ENCODE measurements around the gene PLEKHA1.

PLEKHA1 gene

DNA sequence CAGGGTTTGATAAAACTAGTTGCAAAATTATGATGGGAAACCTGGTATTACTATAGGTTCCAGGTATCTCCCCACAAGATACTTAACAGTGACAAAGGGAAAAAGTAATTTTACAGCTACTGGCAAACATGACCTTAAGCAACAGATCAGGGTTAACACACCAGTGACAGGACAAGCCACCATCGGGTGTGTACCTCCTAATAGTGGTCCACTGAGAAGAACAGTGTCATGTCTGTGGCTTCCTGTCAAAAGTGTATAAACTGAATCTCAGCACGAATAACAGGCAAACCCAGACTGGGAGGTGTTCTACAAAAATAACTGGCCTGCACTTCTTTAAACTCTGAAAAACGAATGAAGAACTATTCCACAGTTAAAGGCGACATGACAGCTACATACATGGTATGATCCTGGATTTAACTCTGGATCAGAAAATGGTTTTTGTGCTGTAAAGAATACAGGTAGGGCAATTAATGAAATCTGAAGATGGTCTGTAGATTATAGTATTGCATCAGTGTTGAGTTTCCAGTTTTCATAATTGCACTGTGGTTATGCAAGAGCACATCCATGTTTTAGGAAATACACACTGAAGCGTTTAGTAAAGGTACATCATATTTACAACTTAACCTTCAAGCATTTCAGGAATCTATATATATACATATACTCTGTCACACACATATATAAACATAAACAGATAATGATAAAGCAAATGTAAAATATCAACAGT, 47.9 kb downstream of the PLEKHA1 start:
- peak; percentile 6 for DNase-seq (ENCODE audit: low read depth)

- no peak for DNase-seq (ENCODE audit: low read depth)
Observed at GRCh38 chr10:122424059-122424458, 49.6 kb downstream of the PLEKHA1 start.

- no peak for DNase-seq (ENCODE audit: low read depth)
Observed at GRCh38 chr10:122426829-122427228, 52.3 kb downstream of the PLEKHA1 start.

DNA sequence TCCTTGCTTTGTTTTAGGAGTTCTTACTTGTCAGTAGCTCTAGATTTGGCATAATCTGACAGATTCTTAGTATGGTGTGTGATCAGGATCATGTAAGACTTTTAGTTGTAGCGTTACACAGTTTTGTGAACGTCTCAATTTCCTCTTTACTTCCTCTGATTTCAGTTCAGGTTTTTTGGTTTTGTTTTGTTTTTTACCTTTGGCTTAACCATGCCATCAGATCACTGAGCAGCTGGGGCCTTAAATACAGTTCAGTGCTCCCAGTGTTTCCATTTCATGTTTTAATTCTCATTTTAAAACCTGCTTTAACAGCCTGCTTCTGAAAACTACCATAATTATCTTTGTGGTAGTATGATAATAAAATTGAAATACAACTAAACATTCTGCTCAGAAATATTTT, 52.8 kb downstream of the PLEKHA1 start:
- DNase-seq (ENCODE audit: low read depth), result no peak

GRCh38 chr10:122435212-122435827, 60.8 kb downstream of the PLEKHA1 start:
- no peak for DNase-seq (ENCODE audit: low read depth)

GRCh38 chr10:122441961-122442360, 67.5 kb downstream of the PLEKHA1 start:
- no peak for DNase-seq (ENCODE audit: low read depth)

- DNase-seq (ENCODE audit: low read depth), result no peak
Observed at GRCh38 chr10:122445469-122445868, 71.0 kb downstream of the PLEKHA1 start.

DNA sequence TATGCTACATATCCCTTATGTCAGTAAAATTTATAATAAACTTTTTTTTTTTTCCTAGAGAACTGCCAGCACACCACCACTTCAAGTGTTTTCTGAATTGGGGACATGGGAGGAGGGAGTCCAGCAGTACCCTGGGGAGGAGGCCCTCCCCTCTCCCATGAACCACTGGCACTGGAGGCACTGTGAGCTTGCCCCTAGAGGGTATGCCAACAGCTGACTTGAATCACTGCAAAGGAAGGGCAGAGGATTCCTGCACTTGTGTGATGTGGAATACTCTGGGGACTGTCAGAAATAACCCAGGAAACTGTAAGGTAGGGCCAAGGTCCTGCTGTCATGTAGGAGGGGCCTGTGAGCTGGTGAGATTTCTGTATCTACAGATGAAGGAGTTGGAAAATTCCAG, 71.4 kb downstream of the PLEKHA1 start:
- no peak for DNase-seq (ENCODE audit: low read depth)

DNA sequence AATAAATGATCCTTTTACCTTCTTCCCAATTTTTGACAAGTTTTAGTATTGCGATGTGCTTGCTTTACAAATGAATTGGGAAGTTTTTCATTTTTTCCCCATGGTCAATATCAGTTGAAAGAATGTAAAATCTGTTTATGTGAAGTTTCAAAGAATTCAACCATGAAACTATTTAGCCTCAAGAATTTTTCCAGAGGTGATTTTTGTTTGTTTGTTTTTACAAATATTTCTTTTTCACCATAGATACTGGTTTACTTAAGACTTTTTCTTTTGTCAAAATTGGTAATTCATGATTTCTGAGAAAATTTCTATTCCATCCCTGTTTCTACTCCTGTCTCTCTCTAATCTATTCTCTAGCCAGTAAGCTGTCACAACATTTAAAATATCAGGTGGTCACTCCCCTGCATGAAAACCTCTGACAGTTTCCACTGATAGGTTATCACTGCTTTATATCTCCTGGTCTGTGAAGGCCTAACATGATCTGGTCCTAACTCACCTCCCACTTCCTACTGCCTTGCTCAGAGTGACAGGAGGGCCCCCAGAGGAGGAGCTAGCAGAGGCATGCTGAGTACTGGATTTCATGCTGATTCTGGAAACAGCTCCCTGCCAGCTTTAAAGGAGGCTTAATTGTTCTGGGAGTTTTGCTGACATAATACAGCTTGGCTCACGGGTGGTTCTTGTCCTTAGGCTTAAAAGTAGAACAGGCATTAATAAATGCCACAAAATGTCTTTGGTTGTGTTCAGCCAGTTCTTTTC, 72.3 kb downstream of the PLEKHA1 start:
- DNase-seq (ENCODE audit: low read depth), result no peak

DNA sequence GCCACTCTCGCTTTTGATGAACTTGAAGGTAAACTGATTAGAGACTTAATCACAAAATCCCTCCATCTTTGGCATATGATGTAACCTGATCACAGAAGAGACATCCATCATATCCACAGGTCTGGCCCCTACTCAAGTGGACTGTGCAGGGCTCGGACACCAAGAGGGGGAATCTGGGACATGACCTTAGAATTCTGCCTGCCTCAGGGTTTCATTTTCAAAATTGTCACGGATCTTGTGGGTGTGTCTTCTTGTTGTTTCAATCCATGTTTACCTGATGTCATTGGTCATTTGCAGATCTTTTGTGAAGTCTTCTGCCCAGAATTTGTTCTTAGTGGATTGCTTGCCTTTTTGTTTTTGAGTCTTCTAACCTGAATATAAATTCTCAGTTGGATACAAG, 74.1 kb downstream of the PLEKHA1 start:
- no peak for DNase-seq (ENCODE audit: low read depth)

- DNase-seq (ENCODE audit: low read depth), result no peak
Observed at GRCh38 chr10:122449153-122449552, 74.6 kb downstream of the PLEKHA1 start.

- no peak for DNase-seq (ENCODE audit: low read depth)
Observed at GRCh38 chr10:122450353-122450990, 76.0 kb downstream of the PLEKHA1 start.

DNA sequence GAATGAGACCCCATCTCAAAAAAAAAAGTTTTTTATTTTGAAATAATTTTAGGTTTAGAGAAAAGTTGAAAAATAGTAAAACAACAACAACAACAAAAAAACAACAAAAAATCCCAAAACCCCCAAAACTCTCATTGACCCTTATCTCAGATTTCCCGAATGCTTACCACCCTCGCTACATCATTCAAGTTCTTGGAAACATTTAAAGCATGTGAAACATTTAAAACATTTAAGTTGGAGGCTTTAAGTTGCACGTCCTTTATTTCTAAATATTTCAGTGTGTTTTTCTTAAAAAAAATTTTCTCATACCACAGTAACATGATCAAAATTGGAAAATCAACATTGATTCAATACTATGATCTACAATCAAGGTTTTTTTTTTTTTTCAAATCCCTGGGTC, 79.6 kb downstream of the PLEKHA1 start:
- DNase-seq (ENCODE audit: low read depth), result no peak

DNA sequence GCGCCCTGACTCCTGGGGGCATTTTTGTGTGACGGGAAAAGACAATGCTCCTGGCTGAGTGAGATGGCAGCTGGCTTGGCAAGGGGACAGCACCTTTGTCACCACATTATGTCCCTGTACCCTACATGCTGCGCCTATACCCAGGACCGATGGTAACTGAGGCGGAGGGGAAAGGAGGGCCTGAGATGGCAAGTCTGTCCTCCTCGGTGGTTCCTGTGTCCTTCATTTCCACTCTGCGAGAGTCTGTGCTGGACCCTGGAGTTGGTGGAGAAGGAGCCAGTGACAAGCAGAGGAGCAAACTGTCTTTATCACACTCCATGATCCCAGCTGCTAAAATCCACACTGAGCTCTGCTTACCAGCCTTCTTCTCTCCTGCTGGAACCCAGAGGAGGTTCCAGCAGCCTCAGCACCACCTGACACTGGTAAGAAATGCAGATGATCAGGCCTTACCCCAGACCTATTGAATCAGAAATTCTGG, 80.1 kb downstream of the PLEKHA1 start, which contains the start of gene ARMS2:
TSS of gene ARMS2 (plus strand) at position 51 of the 478 bp plus-strand sequence. CDS start at position 126, 75 bp downstream.
- DNase-seq (ENCODE audit: low read depth), result no peak

- DNase-seq (ENCODE audit: low read depth), result no peak
Observed at GRCh38 chr10:122455376-122456079, 81.0 kb downstream of the PLEKHA1 start.

GRCh38 chr10:122457934-122458333, 83.4 kb downstream of the PLEKHA1 start:
- no peak for DNase-seq (ENCODE audit: low read depth)

- DNase-seq (ENCODE audit: low read depth), result no peak
Observed at GRCh38 chr10:122458693-122459092, 84.2 kb downstream of the PLEKHA1 start.

GRCh38 chr10:122459561-122460273, 85.2 kb downstream of the PLEKHA1 start:
- DNase-seq (ENCODE audit: low read depth), result no peak

GRCh38 chr10:122460891-122461293, 86.4 kb downstream of the PLEKHA1 start:
- no peak for DNase-seq (ENCODE audit: low read depth)

DNA sequence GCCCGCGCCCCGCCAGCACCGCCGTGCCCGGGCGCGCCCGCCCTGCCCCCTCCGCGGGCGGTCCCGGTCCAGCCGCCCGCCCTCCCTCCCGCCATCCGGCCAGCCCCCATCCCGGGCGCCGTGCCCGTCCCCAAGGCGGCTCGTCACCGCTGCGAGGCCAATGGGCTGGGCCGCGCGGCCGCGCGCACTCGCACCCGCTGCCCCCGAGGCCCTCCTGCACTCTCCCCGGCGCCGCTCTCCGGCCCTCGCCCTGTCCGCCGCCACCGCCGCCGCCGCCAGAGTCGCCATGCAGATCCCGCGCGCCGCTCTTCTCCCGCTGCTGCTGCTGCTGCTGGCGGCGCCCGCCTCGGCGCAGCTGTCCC, 86.8 kb downstream of the PLEKHA1 start, which contains the start of gene HTRA1:
TSS of gene HTRA1 (plus strand) at position 187 of the 362 bp plus-strand sequence. CDS start at position 287, 100 bp downstream.
- DNase-seq (ENCODE audit: low read depth), result no peak

Measured in stimulated activated CD8-positive, alpha-beta memory T cell treated with anti-CD3 and anti-CD28 coated beads, Interleukin-12 subunit alpha, Interleukin-12 subunit beta, amount 100 ng/mL, for 4 hours (primary cell).